Activated naive CD8-positive, alpha-beta T cell (primary cell): ENCODE data around the gene SUSD6.

Experiments used
- H3K27ac Mint-ChIP-seq: one replicate; pipeline ENCODE4 v1.8.0; 2021; ENCODE audit warnings: mixed read lengths
- H3K27me3 Mint-ChIP-seq: one replicate; pipeline ENCODE4 v1.8.0; 2021; ENCODE audit warnings: mixed read lengths
- H3K36me3 Mint-ChIP-seq: one replicate; pipeline ENCODE4 v1.8.0; 2021; ENCODE audit warnings: mixed read lengths
- H3K4me1 Mint-ChIP-seq: one replicate; pipeline ENCODE4 v1.8.0; 2021; ENCODE audit warnings: low read depth, mixed read lengths
- H3K4me3 Mint-ChIP-seq: one replicate; pipeline ENCODE4 v1.8.0; 2021; ENCODE audit warnings: mild to moderate bottlenecking, mixed read lengths
- H3K9me3 Mint-ChIP-seq: one replicate; pipeline ENCODE4 v1.8.0; 2021; ENCODE audit warnings: low read depth, mixed read lengths

The SUSD6 gene, protein sequence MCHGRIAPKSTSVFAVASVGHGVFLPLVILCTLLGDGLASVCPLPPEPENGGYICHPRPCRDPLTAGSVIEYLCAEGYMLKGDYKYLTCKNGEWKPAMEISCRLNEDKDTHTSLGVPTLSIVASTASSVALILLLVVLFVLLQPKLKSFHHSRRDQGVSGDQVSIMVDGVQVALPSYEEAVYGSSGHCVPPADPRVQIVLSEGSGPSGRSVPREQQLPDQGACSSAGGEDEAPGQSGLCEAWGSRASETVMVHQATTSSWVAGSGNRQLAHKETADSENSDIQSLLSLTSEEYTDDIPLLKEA

DNA sequence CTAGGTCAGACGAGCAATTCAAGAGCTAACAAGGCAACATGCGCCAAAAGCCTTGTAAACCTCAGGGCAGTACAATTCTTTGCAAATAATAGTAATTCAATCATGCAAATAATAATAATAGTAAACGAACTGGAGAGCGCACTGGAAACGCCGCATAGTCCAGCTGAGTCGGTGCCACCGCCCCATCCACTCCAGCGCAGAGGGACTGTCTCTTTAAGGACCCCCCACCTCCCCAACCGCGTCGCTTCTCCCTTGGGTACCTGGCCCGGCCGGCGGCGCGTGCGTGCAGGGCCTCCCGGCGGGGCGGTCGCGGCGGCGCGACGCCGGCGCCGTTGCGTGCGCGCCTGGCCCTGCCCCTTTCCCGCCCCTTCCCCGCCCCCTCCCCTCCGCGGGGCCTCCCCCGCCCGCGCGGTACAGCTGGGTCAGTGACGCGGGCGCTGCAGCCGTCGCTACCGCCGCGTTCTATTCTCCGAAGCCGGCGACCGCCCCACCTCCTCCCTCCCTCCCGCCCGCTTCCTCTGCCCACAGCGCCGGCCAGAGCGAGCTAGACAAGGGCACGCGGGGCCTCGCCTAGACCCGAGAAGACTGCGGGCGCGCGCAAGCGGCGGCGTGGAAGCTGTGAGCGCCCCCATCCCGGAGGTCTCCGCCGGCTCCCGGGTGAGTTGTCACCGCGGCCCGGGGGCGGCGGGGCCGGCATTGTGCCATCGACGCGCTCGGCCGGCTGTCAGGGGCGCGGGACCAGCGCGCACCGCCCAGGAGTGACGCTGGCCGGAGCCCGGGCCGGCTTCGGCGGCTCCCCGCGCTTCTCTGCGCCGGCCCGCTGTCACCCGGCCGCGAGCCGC is at the start of gene SUSD6:
TSS of gene SUSD6 (plus strand) at position 425 of the 842 bp plus-strand sequence. CDS start 46,997 bp downstream, outside the sequence.
- Mint-ChIP-seq H3K36me3 (peaks cover 3% of the 10 kb centered on the region), H3K4me3 (peak within 1 kb of the TSS; percentile 96), H3K27me3 (no peaks in the 10 kb centered on the region), H3K9me3 (no peaks in the 10 kb centered on the region), H3K4me1 (peaks cover 57% of the 10 kb centered on the region), H3K27ac (peak within 1 kb of the TSS; percentile 98)

DNA sequence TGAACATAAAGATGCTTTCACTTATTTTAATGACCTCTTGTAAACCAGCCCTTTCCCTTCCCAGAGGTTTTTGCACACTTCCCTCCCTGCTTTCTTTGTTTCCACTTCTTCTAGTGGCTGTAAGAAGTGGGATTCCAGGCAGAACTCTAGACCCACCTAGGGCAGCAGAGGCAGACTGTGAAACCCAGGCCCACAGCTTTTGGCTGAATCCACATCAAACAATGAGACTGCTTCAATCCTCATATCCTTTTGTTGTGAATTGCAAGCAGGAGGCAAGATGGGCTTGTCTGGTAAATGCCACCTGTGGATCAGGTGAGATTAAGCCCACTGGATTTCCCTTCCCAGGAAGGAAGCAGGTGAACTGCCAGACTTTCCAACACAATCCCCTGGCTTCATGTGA is 49.5 kb upstream of the SUSD6 start:
- no peak overlapping the region for H3K4me3 Mint-ChIP-seq
- no peaks in the 10 kb centered on the region for H3K36me3 Mint-ChIP-seq
- H3K9me3 Mint-ChIP-seq, result no peaks in the 10 kb centered on the region
- peaks cover 22% of the 10 kb centered on the region for H3K27me3 Mint-ChIP-seq
- H3K4me1 Mint-ChIP-seq, result no peaks in the 10 kb centered on the region
- no peak overlapping the region for H3K27ac Mint-ChIP-seq

DNA sequence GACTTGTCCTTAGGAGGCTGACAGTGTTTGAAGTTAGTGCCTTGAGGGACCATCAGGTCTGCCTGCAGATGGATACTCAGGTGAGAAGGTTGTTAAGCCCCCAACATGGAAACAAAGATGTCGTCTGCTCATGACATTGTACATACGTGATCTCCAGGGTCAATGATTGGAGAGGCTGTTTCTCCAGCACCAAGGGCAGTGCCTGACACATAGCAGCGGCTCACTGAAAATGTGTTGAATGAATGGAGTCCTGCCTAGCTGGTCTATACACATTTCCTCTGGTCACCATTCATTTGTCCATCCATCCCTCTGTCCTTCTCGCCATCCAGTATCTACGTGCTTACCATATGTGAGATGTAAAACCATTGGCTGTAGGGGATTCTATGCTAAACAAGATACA is 43.8 kb upstream of the SUSD6 start:
- Mint-ChIP-seq H3K36me3 (no peaks in the 10 kb centered on the region), H3K4me3 (no peak overlapping the region), H3K27me3 (peaks cover 33% of the 10 kb centered on the region), H3K4me1 (peaks cover 2% of the 10 kb centered on the region), H3K27ac (no peak overlapping the region), H3K9me3 (no peaks in the 10 kb centered on the region)

- H3K4me3 Mint-ChIP-seq, result no peak overlapping the region
- peaks cover 11% of the 10 kb centered on the region for H3K4me1 Mint-ChIP-seq
- H3K36me3 Mint-ChIP-seq, result no peaks in the 10 kb centered on the region
- peaks cover 38% of the 10 kb centered on the region for H3K27me3 Mint-ChIP-seq
- no peaks in the 10 kb centered on the region for H3K9me3 Mint-ChIP-seq
- no peak overlapping the region for H3K27ac Mint-ChIP-seq
Measured at GRCh38 chr14:69569859-69570258, 41.5 kb upstream of the SUSD6 start.

GRCh38 chr14:69570836-69571330 is 40.5 kb upstream of the SUSD6 start:
- Mint-ChIP-seq H3K36me3 (no peaks in the 10 kb centered on the region), H3K27ac (no peak overlapping the region), H3K9me3 (no peaks in the 10 kb centered on the region), H3K4me3 (peak overlapping the region; percentile 46), H3K27me3 (peaks cover 39% of the 10 kb centered on the region), H3K4me1 (peaks cover 11% of the 10 kb centered on the region)

DNA sequence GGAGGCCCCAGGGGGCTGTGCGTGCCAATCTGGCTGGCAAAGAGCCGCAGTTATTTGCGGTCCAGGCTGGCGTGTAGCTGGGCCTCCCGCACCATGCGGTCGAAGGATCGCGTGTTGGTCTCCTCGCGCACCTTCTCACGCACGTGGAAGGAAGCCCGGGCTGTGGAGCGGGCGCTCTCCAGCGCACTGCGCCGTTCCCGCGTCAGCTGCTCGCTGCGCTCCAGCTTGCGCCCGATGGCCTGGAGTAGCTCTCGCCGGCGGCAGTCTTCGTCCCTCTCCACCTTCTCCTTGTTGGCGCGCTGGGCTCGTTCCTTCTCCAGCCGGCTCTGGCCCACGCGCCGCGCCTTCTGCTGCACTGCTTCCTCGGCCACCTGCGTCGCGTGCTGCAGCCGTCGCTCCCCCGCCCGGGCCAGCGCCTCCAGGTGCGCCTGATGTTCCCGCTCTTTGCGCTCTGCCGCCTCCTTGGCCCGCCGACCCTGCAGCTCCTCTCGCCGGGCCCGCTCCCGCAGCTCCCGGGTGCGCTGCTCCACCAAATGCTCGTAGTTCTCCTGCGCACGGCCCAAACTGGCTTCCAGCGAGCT is 39.9 kb upstream of the SUSD6 start:
- H3K9me3 Mint-ChIP-seq, result no peaks in the 10 kb centered on the region
- peaks cover 11% of the 10 kb centered on the region for H3K4me1 Mint-ChIP-seq
- no peaks in the 10 kb centered on the region for H3K36me3 Mint-ChIP-seq
- H3K27ac Mint-ChIP-seq, result no peak overlapping the region
- H3K4me3 Mint-ChIP-seq, result peak overlapping the region; percentile 35
- peaks cover 43% of the 10 kb centered on the region for H3K27me3 Mint-ChIP-seq

DNA sequence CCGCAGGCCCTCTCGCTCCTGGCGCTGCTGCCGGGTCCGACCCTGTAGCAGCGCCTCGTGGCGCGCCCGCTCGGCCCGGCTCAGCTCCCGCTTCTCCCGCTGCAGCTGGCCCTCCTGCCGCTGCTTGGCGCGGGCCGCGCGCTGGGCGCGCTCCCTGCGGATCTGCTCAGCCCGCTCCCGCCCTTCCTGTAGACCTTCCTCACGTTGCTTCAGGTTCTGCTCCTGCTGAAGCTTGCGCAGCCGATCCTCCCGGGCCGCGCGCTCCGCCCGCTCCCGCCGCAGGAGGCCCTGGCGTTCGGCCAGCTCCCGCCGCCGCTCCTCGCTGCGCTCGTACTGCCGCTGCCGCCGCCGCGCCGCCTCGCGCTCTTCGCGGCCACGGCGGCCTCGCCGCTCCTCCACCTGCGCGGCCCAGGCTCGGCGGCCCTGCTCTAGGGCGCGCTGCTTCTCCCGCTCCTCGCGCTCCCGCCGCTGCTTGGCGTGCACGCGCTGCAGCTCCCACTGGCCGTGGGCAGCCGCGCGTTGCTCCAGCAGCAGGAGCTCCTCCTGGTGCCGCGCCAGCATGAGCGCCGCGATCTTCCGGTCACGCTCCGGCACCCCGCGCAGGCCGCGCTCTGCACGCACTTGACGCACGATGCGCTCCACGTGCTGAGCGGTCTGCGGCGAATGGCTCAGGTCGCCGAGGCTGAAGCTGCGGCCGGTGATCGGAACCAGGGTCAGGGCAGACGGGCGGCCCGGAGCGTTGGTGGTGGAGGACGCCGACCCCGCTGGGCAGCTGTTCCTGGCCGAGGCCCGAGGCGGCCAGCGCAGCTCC is 39.2 kb upstream of the SUSD6 start:
- no peaks in the 10 kb centered on the region for H3K36me3 Mint-ChIP-seq
- no peak overlapping the region for H3K27ac Mint-ChIP-seq
- H3K4me3 Mint-ChIP-seq, result peak overlapping the region; percentile 51
- peaks cover 11% of the 10 kb centered on the region for H3K4me1 Mint-ChIP-seq
- peaks cover 45% of the 10 kb centered on the region for H3K27me3 Mint-ChIP-seq
- H3K9me3 Mint-ChIP-seq, result no peaks in the 10 kb centered on the region

DNA sequence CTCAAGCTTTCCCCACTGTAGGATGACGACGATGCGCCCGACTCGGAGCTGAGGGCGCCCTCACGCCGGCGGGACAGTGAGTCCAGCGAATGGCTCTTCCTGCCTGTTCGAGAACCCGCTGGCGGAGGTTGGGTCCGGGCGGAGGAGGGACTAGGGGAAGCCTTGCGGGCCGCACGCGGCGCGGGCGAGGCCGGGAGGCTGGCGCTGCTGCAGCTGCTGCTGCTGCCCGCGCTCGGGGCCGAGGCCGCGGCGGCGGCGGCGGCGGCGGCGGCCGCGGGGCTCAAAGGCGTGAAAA is 38.6 kb upstream of the SUSD6 start:
- Mint-ChIP-seq H3K27me3 (peaks cover 41% of the 10 kb centered on the region), H3K27ac (no peak overlapping the region), H3K9me3 (no peaks in the 10 kb centered on the region), H3K4me3 (no peak overlapping the region), H3K4me1 (peaks cover 11% of the 10 kb centered on the region), H3K36me3 (no peaks in the 10 kb centered on the region)

DNA sequence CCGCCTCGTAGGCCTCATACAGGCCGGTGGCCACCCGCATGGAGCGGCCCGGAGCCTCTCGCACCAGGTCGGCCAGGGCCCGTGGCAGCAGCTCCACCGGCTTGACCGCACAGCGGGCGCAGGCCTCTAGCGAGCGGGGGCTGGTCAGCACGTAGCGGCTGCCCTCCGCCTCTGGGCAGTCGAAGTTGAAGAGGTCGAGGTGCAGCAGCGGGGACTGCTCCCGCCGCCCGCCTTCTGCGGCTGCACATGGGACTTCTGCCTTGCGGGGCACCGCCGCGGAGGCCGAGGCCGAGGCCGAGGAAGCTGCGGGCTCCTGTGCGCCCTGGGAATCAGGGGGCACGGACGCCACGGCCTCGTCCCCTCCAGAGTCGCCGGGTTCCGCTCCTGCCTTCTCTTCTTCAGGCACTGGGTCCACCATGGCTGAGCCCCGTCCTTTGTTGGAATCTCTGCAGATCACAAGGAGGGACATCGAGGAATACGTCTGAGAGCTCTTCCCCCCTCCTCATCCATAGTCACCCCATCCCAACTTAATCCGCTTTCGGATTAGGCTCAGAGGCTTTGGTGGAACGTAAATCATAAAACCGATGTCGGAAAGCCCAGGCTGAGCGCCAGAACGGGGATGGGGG is 38.1 kb upstream of the SUSD6 start:
- H3K4me3 Mint-ChIP-seq, result peak overlapping the region; percentile 93
- no peak overlapping the region for H3K27ac Mint-ChIP-seq
- H3K27me3 Mint-ChIP-seq, result peaks cover 38% of the 10 kb centered on the region

DNA sequence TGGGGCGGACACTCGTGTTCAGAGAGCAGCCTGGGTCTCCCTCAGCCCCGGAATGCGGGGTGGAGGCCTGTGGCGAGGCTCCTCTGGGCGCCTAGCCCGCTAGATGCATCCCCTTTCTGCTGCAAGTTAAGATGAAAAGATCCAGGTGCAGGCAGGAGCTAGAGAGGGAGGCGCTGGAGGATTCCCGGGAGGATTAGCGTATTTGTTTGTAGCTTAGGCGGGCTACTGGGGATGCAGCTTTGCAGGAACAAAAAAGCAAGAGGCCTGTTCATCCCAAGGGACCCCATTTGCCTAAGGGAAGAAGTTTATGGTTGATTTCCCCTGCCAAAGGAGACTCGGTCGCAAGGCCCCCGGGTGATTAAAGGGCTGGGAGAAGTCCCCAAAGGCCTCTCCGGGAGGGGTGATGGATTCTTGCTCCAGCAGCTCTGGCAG is 37.5 kb upstream of the SUSD6 start:
- H3K27ac Mint-ChIP-seq, result no peak overlapping the region
- H3K4me1 Mint-ChIP-seq, result peaks cover 11% of the 10 kb centered on the region
- peaks cover 2% of the 10 kb centered on the region for H3K36me3 Mint-ChIP-seq
- H3K27me3 Mint-ChIP-seq, result peaks cover 36% of the 10 kb centered on the region
- H3K9me3 Mint-ChIP-seq, result no peaks in the 10 kb centered on the region
- peak overlapping the region; percentile 93 for H3K4me3 Mint-ChIP-seq

More for the DNA sequence above, 38.1 kb upstream of the SUSD6 start:
- Mint-ChIP-seq H3K4me1 (peaks cover 11% of the 10 kb centered on the region), H3K9me3 (no peaks in the 10 kb centered on the region), H3K36me3 (peaks cover under 1% of the 10 kb centered on the region)

DNA sequence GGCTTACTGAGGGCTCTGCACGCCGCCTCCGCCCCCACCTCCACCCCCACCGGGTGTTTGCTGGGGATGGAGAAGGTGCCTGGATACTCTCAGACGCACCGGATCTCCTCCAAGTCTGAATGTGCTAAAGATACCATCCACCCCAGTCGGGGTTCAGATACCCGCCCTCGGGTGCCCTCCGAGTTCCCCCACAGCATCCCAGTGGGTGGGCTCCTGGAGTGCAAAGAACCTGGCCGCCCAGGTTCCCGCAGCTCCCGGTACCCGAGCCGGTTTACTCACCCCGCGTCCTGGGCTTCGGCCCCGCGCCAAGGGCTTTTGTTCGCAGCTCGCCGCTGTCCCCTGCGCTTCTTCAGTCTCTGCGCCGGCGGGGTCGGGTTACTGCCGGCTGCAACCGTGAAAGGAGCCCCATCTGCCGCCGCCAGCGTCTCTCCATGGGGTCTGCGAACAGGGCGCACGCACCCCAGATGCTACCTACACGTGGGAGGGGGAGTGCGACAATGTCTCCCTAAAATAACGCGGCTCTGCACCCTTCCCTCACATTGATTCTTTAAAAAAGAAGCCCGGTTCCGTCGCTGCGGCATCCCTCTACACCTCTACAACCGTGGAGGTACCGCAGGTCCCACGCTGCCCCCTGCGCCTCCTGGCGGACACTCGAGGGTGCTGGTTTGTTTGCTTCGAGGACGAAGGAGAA is 37.0 kb upstream of the SUSD6 start, which contains the start of gene CCDC177:
TSS of gene CCDC177 (minus strand) at position 609 of the 691 bp plus-strand sequence. CDS start 1,249 bp downstream, outside the sequence.
- Mint-ChIP-seq H3K27ac (peak within 1 kb of the TSS; percentile 72), H3K27me3 (peaks cover 32% of the 10 kb centered on the region), H3K9me3 (no peaks in the 10 kb centered on the region)

GRCh38 chr14:69574954-69575295 is 36.5 kb upstream of the SUSD6 start:
- H3K27me3 Mint-ChIP-seq, result peaks cover 27% of the 10 kb centered on the region
- H3K4me1 Mint-ChIP-seq, result peaks cover 11% of the 10 kb centered on the region
- peak overlapping the region; percentile 93 for H3K4me3 Mint-ChIP-seq
- no peaks in the 10 kb centered on the region for H3K9me3 Mint-ChIP-seq
- peaks cover 2% of the 10 kb centered on the region for H3K36me3 Mint-ChIP-seq
- no peak overlapping the region for H3K27ac Mint-ChIP-seq

More for the DNA sequence above, 37.0 kb upstream of the SUSD6 start, which contains the start of gene CCDC177:
- peaks cover 11% of the 10 kb centered on the region for H3K4me1 Mint-ChIP-seq
- peak within 1 kb of the TSS; percentile 93 for H3K4me3 Mint-ChIP-seq
- peaks cover 2% of the 10 kb centered on the region for H3K36me3 Mint-ChIP-seq

- H3K4me1 Mint-ChIP-seq, result peaks cover 3% of the 10 kb centered on the region
- peaks cover 2% of the 10 kb centered on the region for H3K36me3 Mint-ChIP-seq
- H3K27ac Mint-ChIP-seq, result no peak overlapping the region
- H3K27me3 Mint-ChIP-seq, result peaks cover 14% of the 10 kb centered on the region
- H3K9me3 Mint-ChIP-seq, result no peaks in the 10 kb centered on the region
- no peak overlapping the region for H3K4me3 Mint-ChIP-seq
Measured at GRCh38 chr14:69579476-69579875, 31.9 kb upstream of the SUSD6 start.
